HG03095 (cell line): ENCODE measurements around the gene GSTA1.
"Not testable (repeated sequence)": the region's sequence is repeated elsewhere in the genome, so short reads cannot be mapped to it uniquely, and the experiment has no call there.

Experiments used
- ATAC-seq: cut with Tn5 transposase; IDR thresholded peaks from one replicate; pipeline ENCODE4 v1.9.1; 2021; ENCODE audit warnings: moderate library complexity; ENCODE audit not compliant: unreplicated experiment

The GSTA1 gene

GRCh38 chr6:52759085-52759484, 44.5 kb downstream of the GSTA1 start:
- no peak for ATAC-seq

GRCh38 chr6:52757651-52758338, 45.8 kb downstream of the GSTA1 start:
- not testable (repeated sequence) for ATAC-seq

- ATAC-seq = no peak
These were observed 49.2 kb downstream of the GSTA1 start for GRCh38 chr6:52754443-52754842.

GRCh38 chr6:52753137-52753536, 50.5 kb downstream of the GSTA1 start:
- not testable (repeated sequence) for ATAC-seq

GRCh38 chr6:52752310-52752709, 51.3 kb downstream of the GSTA1 start:
- no peak for ATAC-seq

- no peak for ATAC-seq
These were observed 54.0 kb downstream of the GSTA1 start for GRCh38 chr6:52749556-52750152.

- ATAC-seq = not testable (repeated sequence)
These were observed 56.3 kb downstream of the GSTA1 start for GRCh38 chr6:52747301-52747700.

GRCh38 chr6:52746213-52746612, 57.4 kb downstream of the GSTA1 start:
- ATAC-seq = no peak

GRCh38 chr6:52745764-52746201, 57.8 kb downstream of the GSTA1 start:
- ATAC-seq = no peak

- ATAC-seq = no peak
These were observed 61.7 kb downstream of the GSTA1 start for GRCh38 chr6:52741872-52742271.
